Spleen (tissue), 11 donors: Measurements from ENCODE around the gene IPO9. TPM values are rescaled to one million over a fixed set of nuclear protein-coding genes. Genes with fewer than 3 reads are reported as not detected.

ENCODE experiments used
- DNase-seq: peaks from one replicate; pipeline ENCODE4 v3.0.0-alpha.2; 2020
- H3K27ac ChIP-seq, 8 donors: fragments of 200-600 bp; sonication (generic) in 7 of 8; 1 replicate in 4 of 8; 2 replicates in 4 of 8; pipeline versions ENCODE4 v1.5.0 to v1.8.0; 2016 to 2021; ENCODE audit warnings: inconsistent platforms in 4 of 8, mild to moderate bottlenecking in 4 of 8, moderate library complexity in 1 of 8
- H3K27me3 ChIP-seq, 7 donors: fragments of 200-600 bp; sonication (generic) in 6 of 7; replicated peaks in 1 of 7; 1 replicate in 4 of 7; 2 replicates in 3 of 7; pipeline versions ENCODE4 v1.5.0 to v1.8.0; 2016 to 2021; ENCODE audit warnings: inconsistent platforms in 3 of 7, mild to moderate bottlenecking in 1 of 7
- H3K36me3 ChIP-seq, 6 donors: fragments of 200-600 bp; sonication (generic) in 5 of 6; 1 replicate in 4 of 6; 2 replicates in 2 of 6; pipeline versions ENCODE4 v1.5.0 to v1.8.0; 2016 to 2021; ENCODE audit warnings: inconsistent platforms in 2 of 6
- H3K4me1 ChIP-seq, 6 donors: fragments of 200-600 bp; sonication (generic) in 5 of 6; 1 replicate in 3 of 6; 2 replicates in 3 of 6; pipeline versions ENCODE4 v1.5.0 to v1.8.0; 2016 to 2021; ENCODE audit warnings: inconsistent platforms in 3 of 6
- H3K4me3 ChIP-seq, 8 donors: fragments of 200-600 bp; sonication (generic) in 7 of 8; 1 replicate in 4 of 8; 2 replicates in 4 of 8; pipeline versions ENCODE4 v1.5.0 to v1.8.0; 2016 to 2021; ENCODE audit warnings: inconsistent platforms in 4 of 8, mild to moderate bottlenecking in 4 of 8, moderate library complexity in 2 of 8
- H3K9me3 ChIP-seq, 8 donors: fragments of 200-600 bp; sonication (generic) in 7 of 8; 1 replicate in 4 of 8; 2 replicates in 4 of 8; pipeline versions ENCODE4 v1.5.0 to v1.8.0; 2016 to 2021; ENCODE audit warnings: inconsistent platforms in 4 of 8
- POLR2A ChIP-seq, 3 donors: fragments of 450-650 bp; IDR thresholded peaks; one replicate each; pipeline ENCODE4 v1.5.1; 2017; ENCODE audit warnings: antibody characterized with exemption in 3 of 3, mild to moderate bottlenecking in 1 of 3
- POLR2AphosphoS5 ChIP-seq, 3 donors: sonication (generic); formaldehyde crosslinking; IDR thresholded peaks; one replicate each; pipeline ENCODE4 v1.5.1; 2017; ENCODE audit warnings: antibody characterized with exemption in 3 of 3
- WGBS, 5 donors: extraction: QIAGEN DNeasy Blood & Tissue Kit in 3 of 5; methylation state at CpG; one replicate each; pipeline versions ENCODE4 v1.1.5 to v1.1.7; 2013 to 2018; 5-methylcytosine and 5-hydroxymethylcytosine counted together
- intact Hi-C: fragments of 100-400 bp; cut with DNase I; formaldehyde crosslinking; loops from one replicate; pipeline ENCODE4 v1.15.0; 2023; ENCODE audit warnings: low total_unique reads
- polyA plus RNA-seq, 3 donors: library from polyadenylated mRNA; stranded (reverse); fragments of 200-250 nt; gene quantifications; one replicate each; pipeline ENCODE4 v1.2.1, GENCODE V29; 2013
- total RNA-seq, 7 donors: library from RNA; depleted of rRNA in 3 of 7; stranded (reverse); fragments of >200 nt in 3 of 7; fragmentation: NEBNext Ultra II Directional in 4 of 7; extraction: Animal tissue kit (Norgen Biotek cat#: 25700) in 4 of 7; gene quantifications; one replicate each; pipeline versions ENCODE4 v1.1.0 to v1.2.1, GENCODE V29; 2016 to 2021
- TF ChIP-seq, protein P1 (sequence below), 11 experiments: fragments of 200-600 bp in 7 of 11; fragments of 450-650 bp in 4 of 11; sonication (generic) in 4 of 11; IDR thresholded peaks in 8 of 11; conservative IDR thresholded peaks in 3 of 11; 1 replicate in 7 of 11; 2 replicates in 4 of 11; pipeline versions ENCODE4 v1.4.0 to v1.8.0; 2016 to 2021; ENCODE audit warnings: antibody characterized with exemption in 11 of 11, inconsistent platforms in 4 of 11, mild to moderate bottlenecking in 1 of 11
- donor health status: healthy with polysubstance abuse.
- donor health status: DM: no; HTN: no; CAD: no; lungs with moderate emphysema.
- donor health status: DM: no; HTN: no; CAD: no.
- donor health status: Bipolar disorder and iron deficiency.
- donor health status: healthy.
- donor health status: DM: no; HTN: no; CAD: no.
- donor health status: DM: yes; HTN: yes; CAD: no.

Gene IPO9
- total and polyA plus RNA-seq, 10 donors: 13.8 to 35.7 (median 27.1) TPM

DNA sequence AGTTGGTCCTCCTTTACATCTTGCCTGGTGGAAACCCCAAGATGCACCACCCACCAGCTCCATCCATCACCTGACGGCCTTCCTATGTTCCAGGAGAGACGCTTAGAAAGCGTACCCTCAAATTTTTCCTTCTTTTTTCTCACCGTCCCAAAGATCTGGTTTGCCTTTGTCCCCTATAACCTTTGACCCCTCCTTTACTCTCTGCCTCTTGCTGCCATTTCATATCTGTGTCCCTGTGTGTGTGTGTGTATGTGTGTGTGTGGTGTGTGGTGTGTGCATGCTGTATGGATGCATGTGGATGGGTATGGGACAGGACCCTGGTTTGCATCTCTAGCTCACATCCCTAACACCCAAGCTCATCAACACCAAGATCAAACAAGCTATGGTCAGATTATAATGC lies 22.2 kb upstream of the IPO9 start:
- H3K36me3 ChIP-seq: peaks cover 0 to 87% (median 21%) of the 10 kb centered on the region in 6 donors
- H3K9me3 ChIP-seq: no peaks in the 10 kb centered on the region
- intact Hi-C loops: no loop called here
- WGBS, 5 donors: 92 to 97% (median 94%) methylated on average over 4 of the region's 4 CpGs
- no peak for DNase-seq
- H3K27me3 ChIP-seq: no peaks in the 10 kb centered on the region
- no peak overlapping the region for H3K27ac ChIP-seq
- H3K4me3 ChIP-seq: no peak overlapping the region
- no peaks in the 10 kb centered on the region for H3K4me1 ChIP-seq
- TF ChIP-seq POLR2A (IDR thresholded peaks at IDR 0.05): no peak
- TF ChIP-seq, protein P1, sequence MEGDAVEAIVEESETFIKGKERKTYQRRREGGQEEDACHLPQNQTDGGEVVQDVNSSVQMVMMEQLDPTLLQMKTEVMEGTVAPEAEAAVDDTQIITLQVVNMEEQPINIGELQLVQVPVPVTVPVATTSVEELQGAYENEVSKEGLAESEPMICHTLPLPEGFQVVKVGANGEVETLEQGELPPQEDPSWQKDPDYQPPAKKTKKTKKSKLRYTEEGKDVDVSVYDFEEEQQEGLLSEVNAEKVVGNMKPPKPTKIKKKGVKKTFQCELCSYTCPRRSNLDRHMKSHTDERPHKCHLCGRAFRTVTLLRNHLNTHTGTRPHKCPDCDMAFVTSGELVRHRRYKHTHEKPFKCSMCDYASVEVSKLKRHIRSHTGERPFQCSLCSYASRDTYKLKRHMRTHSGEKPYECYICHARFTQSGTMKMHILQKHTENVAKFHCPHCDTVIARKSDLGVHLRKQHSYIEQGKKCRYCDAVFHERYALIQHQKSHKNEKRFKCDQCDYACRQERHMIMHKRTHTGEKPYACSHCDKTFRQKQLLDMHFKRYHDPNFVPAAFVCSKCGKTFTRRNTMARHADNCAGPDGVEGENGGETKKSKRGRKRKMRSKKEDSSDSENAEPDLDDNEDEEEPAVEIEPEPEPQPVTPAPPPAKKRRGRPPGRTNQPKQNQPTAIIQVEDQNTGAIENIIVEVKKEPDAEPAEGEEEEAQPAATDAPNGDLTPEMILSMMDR (IDR thresholded peaks at IDR 0.05 in 8 of 11, conservative IDR thresholded peaks at IDR 0.05 in 3 of 11): no peak
- TF ChIP-seq POLR2AphosphoS5 (IDR thresholded peaks at IDR 0.05): no peak

GRCh38 chr1:201807958-201808632 lies 20.9 kb upstream of the IPO9 start:
- intact Hi-C loops: no loop called here
- H3K4me3 ChIP-seq: no peak overlapping the region
- no peak for TF ChIP-seq POLR2AphosphoS5 (IDR thresholded peaks at IDR 0.05)
- TF ChIP-seq, protein P1 (IDR thresholded peaks at IDR 0.05 in 8 of 11, conservative IDR thresholded peaks at IDR 0.05 in 3 of 11): no peak
- TF ChIP-seq POLR2A (IDR thresholded peaks at IDR 0.05): no peak
- no peaks in the 10 kb centered on the region for H3K27me3 ChIP-seq
- H3K9me3 ChIP-seq: no peaks in the 10 kb centered on the region
- no peaks in the 10 kb centered on the region for H3K4me1 ChIP-seq
- H3K36me3 ChIP-seq: peaks cover 0 to 100% (median 31%) of the 10 kb centered on the region in 6 donors
- 82 to 92% (median 85%) methylated on average over 11 of the region's 11 CpGs for WGBS, 5 donors
- no peak for DNase-seq
- no peak overlapping the region for H3K27ac ChIP-seq

- DNase-seq: no peak
- Histone ChIP-seq H3K27ac (no peak overlapping the region), H3K9me3 (no peaks in the 10 kb centered on the region), H3K27me3 (no peaks in the 10 kb centered on the region), H3K4me1 (no peaks in the 10 kb centered on the region), H3K36me3 (peaks cover 0 to 99% (median 31%) of the 10 kb centered on the region in 6 donors), H3K4me3 (no peak overlapping the region)
- WGBS, 5 donors: 90 to 98% (median 97%) methylated on average over 6 of the region's 6 CpGs
- no peak for TF ChIP-seq POLR2AphosphoS5 (IDR thresholded peaks at IDR 0.05)
- no peak for TF ChIP-seq POLR2A (IDR thresholded peaks at IDR 0.05)
- TF ChIP-seq, protein P1 (IDR thresholded peaks at IDR 0.05 in 8 of 11, conservative IDR thresholded peaks at IDR 0.05 in 3 of 11): no peak
- intact Hi-C loops: no loop called here
Observed at GRCh38 chr1:201808633-201808990, 20.3 kb upstream of the IPO9 start.

- peaks cover 0 to 95% (median 36%) of the 10 kb centered on the region in 6 donors for H3K36me3 ChIP-seq
- TF ChIP-seq, protein P1 (IDR thresholded peaks at IDR 0.05 in 8 of 11, conservative IDR thresholded peaks at IDR 0.05 in 3 of 11): no peak
- TF ChIP-seq POLR2A (IDR thresholded peaks at IDR 0.05) (no peak), POLR2AphosphoS5 (IDR thresholded peaks at IDR 0.05) (no peak)
- intact Hi-C loops: no loop called here
Observed at GRCh38 chr1:201809876-201810275, 19.1 kb upstream of the IPO9 start.

More at GRCh38 chr1:201809876-201810275, 19.1 kb upstream of the IPO9 start:
- WGBS, 5 donors: 85 to 97% (median 95%) methylated on average over 5 of the region's 5 CpGs
- Histone ChIP-seq H3K4me3 (no peak overlapping the region), H3K27me3 (no peaks in the 10 kb centered on the region), H3K4me1 (no peaks in the 10 kb centered on the region), H3K9me3 (no peaks in the 10 kb centered on the region), H3K27ac (no peak overlapping the region)
- DNase-seq: no peak
